Measurements from ENCODE around the gene NDST4.

The NDST4 gene

DNA sequence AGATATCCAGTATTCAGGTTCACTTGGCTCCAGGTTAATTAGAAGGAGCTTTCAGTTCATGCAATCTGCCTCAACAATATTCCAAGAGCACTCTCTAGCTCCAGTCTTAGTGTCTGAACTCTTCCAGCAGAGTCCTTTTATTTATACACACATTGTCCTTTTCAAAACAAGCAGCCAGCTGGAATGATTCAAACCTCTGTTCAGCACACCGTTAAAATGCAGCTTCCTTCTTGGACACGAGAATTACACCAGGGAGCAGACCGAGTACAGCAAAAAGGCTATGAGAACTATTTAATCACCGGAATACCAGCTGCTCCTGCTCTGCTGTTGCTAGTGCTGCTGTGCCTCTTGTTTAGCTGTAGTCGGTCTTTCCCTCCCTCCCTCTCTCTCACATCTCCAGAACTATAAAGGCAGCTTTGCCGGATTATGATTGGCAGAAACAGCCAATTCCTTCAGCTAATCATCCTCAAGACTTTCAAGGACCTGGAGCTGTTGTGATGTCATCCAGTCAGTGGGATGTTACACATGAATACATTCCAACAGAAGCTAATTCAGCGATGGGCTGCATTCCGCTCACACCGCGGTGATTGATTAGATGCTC lies at the start of gene NDST4:
NDST4 (minus strand) TSS at position 115 of the 601 bp plus-strand sequence. CDS start 36,584 bp downstream, outside the sequence.
- DNase-seq = no peak

GRCh38 chr4:115159141-115159540 lies 45.7 kb upstream of the NDST4 start:
- DNase-seq = no peak

GRCh38 chr4:115158296-115158695 lies 44.9 kb upstream of the NDST4 start:
- DNase-seq = no peak

DNA sequence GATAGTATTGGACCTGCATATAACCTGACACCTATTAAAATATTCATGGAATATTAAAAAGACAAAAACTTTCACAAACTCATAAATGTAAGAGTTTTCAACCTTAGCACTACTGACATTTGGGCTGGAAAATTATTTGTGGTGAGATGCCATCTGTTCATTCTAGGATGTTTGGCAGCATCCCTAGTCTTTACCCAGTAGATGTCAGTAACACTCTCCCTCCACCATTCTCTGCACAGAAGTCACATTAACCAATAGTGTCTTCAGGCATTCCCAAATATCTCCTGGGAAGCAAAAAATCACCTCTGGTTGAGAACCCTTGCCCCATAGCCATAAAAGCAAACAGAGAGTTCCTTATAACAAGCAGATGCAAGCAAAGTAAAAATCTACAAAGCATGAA lies 41.4 kb upstream of the NDST4 start:
- no peak for DNase-seq

DNA sequence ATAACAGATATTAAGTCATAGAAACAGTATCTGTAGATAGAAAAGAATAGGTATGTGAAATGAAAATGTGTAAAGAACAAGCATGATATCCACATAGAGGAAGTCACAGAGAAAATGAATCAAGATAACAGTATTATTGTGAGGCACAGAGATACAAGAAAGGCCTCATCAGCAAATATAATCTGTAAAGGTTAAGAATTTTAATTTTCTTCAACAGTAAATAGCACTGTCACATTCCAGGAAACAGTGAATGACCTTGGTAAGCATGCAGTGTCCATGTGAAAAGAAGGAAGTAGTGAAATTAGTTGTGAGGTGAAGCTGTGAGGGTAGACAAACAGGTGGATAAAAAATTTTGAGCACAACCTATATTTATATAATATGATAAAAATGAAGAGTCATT lies 39.5 kb upstream of the NDST4 start:
- DNase-seq = no peak

- no peak for DNase-seq
Measured at GRCh38 chr4:115152081-115152480, 38.7 kb upstream of the NDST4 start.

DNA sequence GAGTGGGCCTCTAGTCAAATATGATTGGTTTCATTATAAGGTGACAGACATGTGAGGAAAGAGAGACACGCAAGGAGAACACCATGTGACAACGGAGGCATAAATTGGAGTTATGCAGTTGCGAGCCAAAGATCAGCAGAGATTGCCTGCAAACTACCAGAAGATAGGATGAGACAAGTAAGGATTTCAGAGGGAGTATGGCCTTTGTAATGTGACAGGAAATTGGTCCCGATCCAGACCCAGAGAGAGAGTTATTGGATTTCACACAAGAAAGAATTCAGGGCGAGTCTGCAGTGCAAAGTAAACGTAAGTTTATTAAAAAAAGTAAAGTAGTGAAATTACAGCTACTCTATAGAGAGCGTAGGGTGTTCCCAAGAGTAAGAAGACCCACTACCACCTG lies 35.7 kb upstream of the NDST4 start:
- no peak for DNase-seq

DNA sequence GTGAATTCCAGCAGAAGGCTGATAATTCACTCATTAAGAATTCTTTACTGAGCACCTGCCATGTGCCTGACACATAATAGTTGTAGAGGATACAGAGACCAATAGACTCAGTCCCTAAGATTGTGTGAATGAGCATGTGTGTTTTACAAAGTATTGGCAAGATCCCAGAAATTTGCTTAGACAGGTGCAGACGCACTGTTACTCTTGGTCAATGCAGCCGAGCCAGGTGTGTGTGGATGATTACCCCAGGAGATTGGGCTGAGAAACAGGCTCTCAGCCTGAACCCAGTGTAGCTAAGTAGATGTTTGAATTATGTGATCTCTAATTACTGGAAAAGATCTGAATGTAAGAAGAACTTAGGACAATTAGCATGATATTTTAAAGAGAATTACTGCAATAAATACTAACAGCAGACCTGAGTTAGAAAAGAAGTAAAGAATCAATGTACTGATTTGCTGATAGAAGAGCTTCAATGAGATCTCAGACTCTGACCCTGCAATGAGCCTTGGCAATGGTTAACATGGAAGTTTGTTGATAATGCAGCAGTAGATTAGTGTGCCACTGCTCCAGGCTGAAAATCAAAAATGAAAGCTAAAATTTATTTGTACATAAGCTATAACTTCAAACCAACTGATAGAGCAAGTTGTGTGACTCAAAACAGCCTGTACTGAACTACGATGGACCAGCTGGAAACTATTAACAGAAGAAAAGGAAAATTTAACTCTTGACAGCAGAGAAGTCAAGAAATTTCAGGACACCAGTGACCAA lies 32.2 kb upstream of the NDST4 start:
- DNase-seq = no peak

DNA sequence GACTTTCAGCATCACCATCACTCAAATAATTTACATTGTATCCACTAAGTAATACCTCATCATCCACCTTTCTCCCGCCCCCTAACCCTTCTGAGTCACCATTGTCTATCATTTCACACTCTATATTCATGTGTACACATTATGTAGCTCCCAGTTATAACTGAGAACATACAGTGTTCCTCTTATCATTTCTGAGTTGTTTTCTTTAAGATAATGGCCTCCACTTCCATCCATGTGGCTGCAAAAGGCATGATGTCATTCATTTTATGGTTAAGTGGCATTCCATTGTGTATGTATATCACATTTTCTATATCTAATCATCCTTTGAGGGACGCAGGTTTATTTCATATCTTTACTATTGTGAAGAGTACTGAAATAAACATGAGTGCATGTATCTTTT lies 14.6 kb upstream of the NDST4 start:
- DNase-seq = no peak

GRCh38 chr4:115126491-115126890 lies 13.1 kb upstream of the NDST4 start:
- DNase-seq = no peak

DNA sequence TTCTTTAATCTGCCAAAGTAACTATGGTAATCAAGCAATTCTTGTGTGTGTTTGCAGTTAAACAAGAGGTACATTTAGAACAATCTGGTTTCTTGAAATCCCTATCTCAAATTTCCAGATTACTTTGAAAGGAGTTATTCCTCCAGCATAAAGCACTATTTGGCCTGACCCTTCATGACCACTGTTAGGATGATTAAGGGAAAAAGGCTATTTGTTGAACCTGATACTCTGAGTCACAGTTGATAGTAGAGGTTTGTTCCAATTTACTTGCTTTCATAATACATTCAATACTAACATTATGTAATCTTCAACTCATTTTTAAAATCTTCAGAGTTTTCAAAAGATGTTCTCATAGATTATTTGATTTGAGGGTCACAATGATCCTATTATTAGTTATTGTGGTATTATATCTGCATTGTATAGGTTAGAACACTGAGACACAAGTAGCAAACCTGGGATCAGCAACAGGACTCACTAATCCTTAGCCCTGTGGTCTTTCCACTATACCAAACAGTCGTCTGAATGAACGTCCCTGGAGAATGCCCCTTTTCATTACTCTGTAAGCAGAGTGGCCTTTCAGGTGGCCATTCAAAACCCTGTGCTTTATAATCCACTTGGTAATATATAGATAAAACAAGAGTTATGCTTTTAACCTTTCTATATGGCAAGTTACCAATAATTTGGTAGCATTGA lies 8.1 kb upstream of the NDST4 start:
- no peak for DNase-seq

- no peak for DNase-seq
Measured at GRCh38 chr4:115119804-115120352, 6.5 kb upstream of the NDST4 start.

DNA sequence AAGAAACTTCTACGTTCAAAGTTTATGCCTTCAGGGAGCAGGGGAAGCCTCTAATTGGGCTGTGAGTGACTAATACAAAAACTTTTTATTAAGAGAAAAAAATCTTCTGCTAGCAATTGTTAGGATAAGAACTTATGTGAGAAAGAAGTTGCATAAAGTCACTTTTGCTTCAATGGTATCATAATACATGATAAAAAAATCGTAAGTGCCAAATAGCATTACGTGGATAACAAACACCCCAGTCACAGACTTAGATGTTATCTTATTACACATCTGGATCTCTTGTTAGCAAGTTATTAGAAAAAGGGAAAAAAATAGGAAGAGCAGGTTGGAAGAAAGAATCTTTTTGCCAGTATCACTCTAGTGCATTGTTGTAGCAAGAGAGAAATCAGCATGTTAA lies 4.2 kb upstream of the NDST4 start:
- DNase-seq = no peak

- no peak for DNase-seq
Measured at GRCh38 chr4:115110191-115111181, 2.9 kb downstream of the NDST4 start.

DNA sequence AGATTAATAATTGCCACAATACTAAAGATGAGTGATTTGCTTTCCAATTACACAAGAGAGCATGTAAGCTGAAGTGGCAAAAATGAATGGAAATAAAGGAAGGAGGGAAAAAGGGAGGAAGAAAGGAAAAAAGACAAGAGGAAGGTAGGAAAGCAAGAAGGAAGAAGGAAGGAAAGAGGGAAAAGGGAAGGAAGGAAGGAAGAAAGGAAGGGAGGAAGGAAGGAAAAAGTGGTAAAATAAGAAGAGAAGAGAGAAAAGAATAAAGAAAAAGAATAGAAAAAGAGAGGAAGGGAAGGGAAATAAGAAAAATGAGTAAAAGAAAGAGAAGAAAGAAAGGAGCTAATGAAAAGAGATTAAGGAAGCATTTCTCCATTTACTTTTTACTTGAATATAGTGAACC lies 4.6 kb downstream of the NDST4 start:
- DNase-seq = no peak

DNA sequence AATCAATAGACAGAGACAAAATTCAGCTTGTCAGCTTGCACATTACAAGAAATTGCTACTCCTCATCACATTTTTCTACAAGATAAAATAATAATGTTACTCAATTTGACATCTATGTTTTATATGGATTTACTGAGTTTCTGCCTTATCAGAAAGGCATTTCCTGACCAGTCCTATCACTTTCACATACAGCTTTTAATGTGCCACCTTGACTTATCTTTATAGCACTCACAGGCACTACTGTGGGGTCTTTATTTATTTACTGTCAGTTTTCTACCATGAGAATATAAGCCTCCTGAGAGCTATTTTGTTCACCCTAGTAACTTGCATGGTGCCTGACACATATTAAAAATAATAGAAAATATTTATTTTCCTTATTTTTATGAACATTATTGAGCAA lies 6.0 kb downstream of the NDST4 start:
- DNase-seq = no peak

DNA sequence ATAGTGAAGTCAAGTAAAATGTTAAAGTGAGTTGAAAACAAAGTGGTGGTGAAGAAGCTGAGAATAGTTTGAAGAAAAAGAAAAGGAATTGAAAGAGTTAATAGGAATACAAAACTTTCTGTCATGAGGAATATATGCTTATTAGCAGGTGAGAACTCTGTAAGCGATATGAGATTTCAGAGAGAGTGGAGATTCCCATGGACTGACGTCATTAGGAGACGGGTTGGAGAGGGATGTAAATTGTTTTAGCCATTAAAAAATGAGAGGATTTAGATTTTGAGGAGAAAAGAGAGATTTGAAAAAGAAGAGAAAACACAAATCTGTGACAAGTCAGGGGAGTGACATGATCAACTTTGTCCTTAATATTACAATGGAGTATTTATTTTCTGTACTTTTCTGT lies 11.7 kb downstream of the NDST4 start:
- no peak for DNase-seq

- DNase-seq = peak; percentile 27
Measured at GRCh38 chr4:115090483-115091075, 22.8 kb downstream of the NDST4 start.

DNA sequence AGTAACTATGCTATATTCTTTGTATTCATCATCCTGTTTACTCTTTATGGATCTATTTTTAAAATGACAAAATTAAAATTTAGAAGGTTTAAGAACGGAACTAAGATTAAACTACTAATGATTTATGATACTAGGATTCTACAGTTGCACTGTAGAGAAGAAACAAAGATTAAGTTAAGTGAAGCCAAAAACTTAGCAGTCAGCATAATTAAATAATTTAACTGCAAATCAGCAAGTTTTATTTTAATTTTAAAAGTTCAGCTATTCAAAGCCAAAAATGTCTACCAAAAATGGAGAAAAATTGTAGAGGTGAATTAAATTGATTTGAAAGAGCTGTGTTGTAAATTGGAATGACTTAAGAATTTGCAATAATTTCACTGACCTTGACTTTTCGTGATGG lies 30.8 kb downstream of the NDST4 start:
- no peak for DNase-seq

DNA sequence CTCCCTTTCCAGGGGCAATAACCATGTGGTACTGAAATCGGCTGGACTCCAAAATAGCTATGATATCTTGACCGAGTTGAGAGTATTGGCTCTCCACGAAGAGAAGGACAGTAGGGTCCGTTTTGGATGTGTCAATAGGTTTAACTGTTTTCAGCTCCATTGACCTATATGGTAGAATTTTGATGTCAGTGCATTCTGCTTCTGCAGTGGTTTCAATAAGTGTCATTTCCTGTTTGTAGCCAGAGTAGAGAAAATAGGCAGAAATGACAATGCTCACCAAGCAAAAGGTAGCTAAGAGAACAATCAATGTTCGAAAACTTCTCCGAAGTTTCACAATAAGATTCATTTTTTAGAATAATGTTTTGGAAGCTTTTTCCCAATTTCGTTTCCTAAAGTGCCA lies 36.7 kb downstream of the NDST4 start:
- DNase-seq = no peak

- DNase-seq = no peak
Measured at GRCh38 chr4:115058533-115058932, 54.9 kb downstream of the NDST4 start.

DNA sequence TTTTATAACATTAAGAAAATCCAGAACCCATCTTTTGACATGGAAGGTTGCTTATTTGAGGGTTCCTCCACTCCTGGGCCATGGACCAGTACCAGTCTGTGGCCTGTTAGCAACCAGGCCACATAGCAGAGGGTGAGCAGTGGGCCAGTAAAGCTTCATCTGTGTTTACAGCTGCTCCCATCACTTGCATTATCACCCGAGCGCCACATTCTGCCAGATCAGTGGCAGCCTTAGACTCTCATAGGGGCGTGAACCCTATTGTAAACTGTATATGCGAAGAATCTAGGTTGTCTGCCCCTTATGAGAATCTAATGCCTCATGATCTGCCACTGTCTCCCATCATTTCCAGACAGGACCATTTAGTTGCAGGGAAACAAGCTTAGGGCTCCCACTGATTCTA lies 58.6 kb downstream of the NDST4 start:
- DNase-seq = no peak
